ENCODE results near the gene WDR74.

- TF ChIP-seq, protein P1, sequence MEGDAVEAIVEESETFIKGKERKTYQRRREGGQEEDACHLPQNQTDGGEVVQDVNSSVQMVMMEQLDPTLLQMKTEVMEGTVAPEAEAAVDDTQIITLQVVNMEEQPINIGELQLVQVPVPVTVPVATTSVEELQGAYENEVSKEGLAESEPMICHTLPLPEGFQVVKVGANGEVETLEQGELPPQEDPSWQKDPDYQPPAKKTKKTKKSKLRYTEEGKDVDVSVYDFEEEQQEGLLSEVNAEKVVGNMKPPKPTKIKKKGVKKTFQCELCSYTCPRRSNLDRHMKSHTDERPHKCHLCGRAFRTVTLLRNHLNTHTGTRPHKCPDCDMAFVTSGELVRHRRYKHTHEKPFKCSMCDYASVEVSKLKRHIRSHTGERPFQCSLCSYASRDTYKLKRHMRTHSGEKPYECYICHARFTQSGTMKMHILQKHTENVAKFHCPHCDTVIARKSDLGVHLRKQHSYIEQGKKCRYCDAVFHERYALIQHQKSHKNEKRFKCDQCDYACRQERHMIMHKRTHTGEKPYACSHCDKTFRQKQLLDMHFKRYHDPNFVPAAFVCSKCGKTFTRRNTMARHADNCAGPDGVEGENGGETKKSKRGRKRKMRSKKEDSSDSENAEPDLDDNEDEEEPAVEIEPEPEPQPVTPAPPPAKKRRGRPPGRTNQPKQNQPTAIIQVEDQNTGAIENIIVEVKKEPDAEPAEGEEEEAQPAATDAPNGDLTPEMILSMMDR (IDR thresholded peaks at IDR 0.05), result no peak
- no peak for TF ChIP-seq NR1H2 (CRISPR knock-in tag; IDR thresholded peaks at IDR 0.05)
- no peak for TF ChIP-seq ESRRA (CRISPR knock-in tag; IDR thresholded peaks at IDR 0.05; ENCODE audit: borderline replicate concordance)
- TF ChIP-seq IRF2 (CRISPR knock-in tag; IDR thresholded peaks at IDR 0.05; ENCODE audit: borderline replicate concordance, low read depth), result no peak
- no peak for TF ChIP-seq EMX1 (CRISPR knock-in tag; IDR thresholded peaks at IDR 0.05)
- no peak for TF ChIP-seq ZNF138 (CRISPR knock-in tag; conservative IDR thresholded peaks at IDR 0.05)
These were observed 12.6 kb upstream of the WDR74 start for GRCh38 chr11:62851807-62852522.

All from WTC11 (cell line).